Measurements from ENCODE around the gene CATSPERE. TPM values are rescaled to one million over a fixed set of nuclear protein-coding genes. Genes with fewer than 3 reads are reported as not detected.

The CATSPERE gene
- total and polyA plus RNA-seq, 11 donors, result 0.07 to 1.2 (median 0.25) TPM

DNA sequence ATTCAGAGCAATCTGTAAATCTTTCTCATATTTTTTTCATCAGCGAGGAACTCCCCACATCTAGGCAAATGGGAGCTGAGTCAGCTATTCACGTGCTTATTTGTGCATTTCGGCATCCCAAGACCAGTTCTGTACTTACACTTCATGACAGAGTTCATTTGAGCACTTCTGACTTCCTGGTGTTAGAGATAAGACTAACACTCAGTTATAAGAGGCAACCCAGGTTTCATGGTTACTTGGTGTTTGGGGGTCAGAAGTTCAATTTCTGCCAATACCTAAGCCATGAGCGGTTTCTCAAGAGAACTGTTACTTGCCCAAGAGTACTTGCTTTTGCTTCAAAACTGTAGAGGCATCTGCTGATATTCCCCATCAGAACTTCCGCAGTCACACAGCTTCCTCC, 167.7 kb downstream of the CATSPERE start:
- 74 to 83% (median 76%) methylated on average over 5 of the region's 5 CpGs for WGBS, 4 donors
- H3K36me3 ChIP-seq, result no peaks in the 10 kb centered on the region
- ATAC-seq (no peak), DNase-seq (no peak)
- no peak overlapping the region for H3K27ac ChIP-seq
- TF ChIP-seq POLR2A (IDR thresholded peaks at IDR 0.05), result no peak
- no peak for TF ChIP-seq CTCF (IDR thresholded peaks at IDR 0.05)
- H3K9me3 ChIP-seq, result peaks cover 0 to 7% (median 0%) of the 10 kb centered on the region in 12 donors
- no peaks in the 10 kb centered on the region for H3K4me1 ChIP-seq
- intact Hi-C loops (cut with DNase I), result no loop called here
- H3K27me3 ChIP-seq, result peaks cover 0 to 6% (median 0%) of the 10 kb centered on the region in 9 donors
- H3K4me3 ChIP-seq, result no peak overlapping the region

DNA sequence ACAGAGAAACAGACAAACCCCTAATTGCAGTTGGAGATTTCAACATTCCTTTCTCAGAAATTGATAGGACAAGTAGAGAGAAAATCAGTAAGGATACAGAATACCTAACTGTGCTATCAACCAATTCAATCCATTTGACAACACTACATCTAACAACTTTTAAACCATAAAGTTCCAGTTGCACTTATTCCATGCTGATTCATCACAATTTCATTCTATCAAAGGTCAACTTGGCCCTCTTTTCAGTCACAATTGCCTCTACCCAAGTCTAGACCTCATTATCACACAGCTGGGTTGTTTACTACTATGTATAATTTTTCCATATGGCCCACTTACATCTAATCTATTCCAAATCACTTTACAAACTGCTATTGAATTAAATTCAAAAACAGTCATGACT, 172.1 kb downstream of the CATSPERE start:
- H3K27me3 ChIP-seq, result peaks cover 0 to under 1% (median 0%) of the 10 kb centered on the region in 9 donors
- no peak for TF ChIP-seq POLR2A (IDR thresholded peaks at IDR 0.05)
- no peak for TF ChIP-seq CTCF (IDR thresholded peaks at IDR 0.05)
- intact Hi-C loops (cut with DNase I), result no loop called here
- ATAC-seq, result no peak
- no peaks in the 10 kb centered on the region for H3K4me1 ChIP-seq
- H3K4me3 ChIP-seq, result no peak overlapping the region
- peaks cover 0 to 7% (median 0%) of the 10 kb centered on the region in 12 donors for H3K9me3 ChIP-seq
- H3K36me3 ChIP-seq, result no peaks in the 10 kb centered on the region
- no peak overlapping the region for H3K27ac ChIP-seq
- no peak for DNase-seq

DNA sequence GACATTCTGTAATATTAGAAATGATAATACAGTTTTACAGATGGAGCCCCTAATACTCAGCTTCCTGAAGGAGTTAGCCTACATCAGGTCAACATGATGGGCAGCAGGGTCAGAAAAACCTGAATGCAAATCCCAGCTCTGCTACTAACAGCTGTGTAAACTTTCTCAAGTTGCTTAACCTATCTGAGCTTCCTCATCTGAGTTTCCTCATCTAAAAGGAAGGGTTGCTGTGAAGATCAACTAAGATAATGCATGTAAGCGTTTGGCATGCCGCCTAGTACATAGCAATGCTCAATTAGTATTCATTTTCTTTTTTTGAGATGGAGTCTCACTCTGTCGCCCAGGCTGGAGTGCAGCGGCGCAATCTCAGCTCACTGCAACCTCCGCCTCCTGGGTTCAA, 173.5 kb downstream of the CATSPERE start:
- 91 to 96% (median 93%) methylated on average over 6 of the region's 6 CpGs for WGBS, 4 donors
- intact Hi-C loops (cut with DNase I), result no loop called here
- TF ChIP-seq CTCF (IDR thresholded peaks at IDR 0.05) (no peak), POLR2A (IDR thresholded peaks at IDR 0.05) (no peak)
- Histone ChIP-seq H3K27me3 (no peaks in the 10 kb centered on the region), H3K27ac (no peak overlapping the region), H3K4me3 (no peak overlapping the region), H3K9me3 (peaks cover 0 to 7% (median 0%) of the 10 kb centered on the region in 12 donors), H3K4me1 (no peaks in the 10 kb centered on the region), H3K36me3 (no peaks in the 10 kb centered on the region)
- ATAC-seq (no peak), DNase-seq (no peak)

- no peak overlapping the region for H3K27ac ChIP-seq
- peaks cover 0 to 2% (median 0%) of the 10 kb centered on the region in 9 donors for H3K27me3 ChIP-seq
- H3K4me1 ChIP-seq, result no peaks in the 10 kb centered on the region
- no peaks in the 10 kb centered on the region for H3K36me3 ChIP-seq
- H3K4me3 ChIP-seq, result no peak overlapping the region
- WGBS, 4 donors, result 84 to 90% (median 88%) methylated on average over 10 of the region's 10 CpGs
- TF ChIP-seq POLR2A (IDR thresholded peaks at IDR 0.05) (no peak), CTCF (IDR thresholded peaks at IDR 0.05) (no peak)
- intact Hi-C loops (cut with DNase I), result no loop called here
- H3K9me3 ChIP-seq, result peaks cover 0 to 7% (median 0%) of the 10 kb centered on the region in 12 donors
- DNase-seq (no peak), ATAC-seq (no peak)
Measured at GRCh38 chr1:244636488-244637259, 175.6 kb downstream of the CATSPERE start.

Measured in heart left ventricle (tissue), 16 donors.